Activated T-cell treated with anti-CD3 and anti-CD28 coated beads for 4 hours (primary cell): ENCODE data around the gene AGA.

Experiments used
- DNase-seq: peaks from one replicate; pipeline ENCODE4 v3.0.0-alpha.2; 2020

The AGA gene

DNA sequence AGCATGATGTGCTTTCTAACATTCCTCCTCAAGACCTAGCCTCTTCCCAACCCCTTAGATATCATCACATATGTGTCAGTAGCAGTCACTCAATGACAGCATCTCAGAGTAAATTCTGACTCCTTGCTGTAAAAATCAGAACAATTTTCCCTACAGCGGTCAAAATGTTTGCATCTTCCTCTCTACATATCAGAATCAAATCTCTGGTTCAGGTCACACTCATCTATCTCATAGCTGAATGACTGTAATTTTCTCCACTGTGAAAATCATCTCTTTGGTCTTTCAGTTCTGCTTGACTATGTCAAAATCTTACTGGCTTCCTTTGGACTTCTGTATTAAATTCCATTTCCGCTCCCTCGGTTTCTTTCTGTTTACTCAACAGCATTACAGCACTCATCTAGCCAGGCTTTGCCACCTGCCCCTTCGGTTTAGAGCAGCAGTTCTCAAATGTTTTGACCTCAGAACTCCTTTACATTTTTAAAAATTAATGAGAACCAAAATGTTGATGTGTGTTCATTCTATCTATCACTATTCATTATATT is 57.3 kb downstream of the AGA start:
- no peak for DNase-seq

DNA sequence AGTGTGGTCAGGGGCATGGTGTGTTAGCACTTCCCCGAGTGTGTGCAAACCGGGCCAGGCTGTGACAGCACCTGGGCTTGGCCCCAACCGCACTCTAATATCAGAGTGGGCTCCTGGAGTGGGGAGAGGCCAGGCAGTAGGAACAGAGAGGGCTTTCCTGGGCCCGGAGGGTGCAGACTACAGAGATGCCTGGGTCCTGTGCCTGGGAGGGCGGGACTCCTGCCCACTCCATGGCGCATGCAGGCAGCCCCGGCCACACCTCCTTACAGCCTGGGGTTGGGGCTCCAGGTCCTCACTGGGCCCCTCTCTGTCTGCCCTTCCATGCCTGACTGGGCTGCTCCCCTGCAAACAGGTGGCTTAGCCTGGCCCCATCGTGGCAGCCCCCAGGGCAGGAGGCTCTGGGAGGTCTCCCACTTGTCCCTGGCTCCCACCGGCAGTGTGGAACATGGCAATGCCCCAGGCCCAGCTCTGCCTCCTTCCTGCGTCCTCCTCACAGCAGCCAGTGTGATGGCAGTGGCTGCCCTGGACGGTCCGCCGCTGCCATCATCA is 60.4 kb downstream of the AGA start:
- no peak for DNase-seq
